GM19468 (cell line): ENCODE data around the gene USP19.

Experiments used
- ATAC-seq: cut with Tn5 transposase; IDR thresholded peaks from one replicate; pipeline ENCODE4 v1.9.1; 2021; ENCODE audit warnings: mild to moderate bottlenecking, moderate library complexity, moderate number of reproducible peaks; ENCODE audit not compliant: unreplicated experiment; ENCODE audit errors: extremely low read depth

USP19 gene

GRCh38 chr3:49104427-49105291 is 16.0 kb downstream of the USP19 start, which contains the start of gene QARS1:
QARS1 (minus strand) TSS chr3:49104757; CDS start chr3:49104733, 24 bp downstream.
- peak; percentile 33 for ATAC-seq

GRCh38 chr3:49104052-49104426 is 16.6 kb downstream of the USP19 start:
- no peak for ATAC-seq

- no peak for ATAC-seq
Measured at GRCh38 chr3:49100046-49100615, 20.5 kb downstream of the USP19 start.

DNA sequence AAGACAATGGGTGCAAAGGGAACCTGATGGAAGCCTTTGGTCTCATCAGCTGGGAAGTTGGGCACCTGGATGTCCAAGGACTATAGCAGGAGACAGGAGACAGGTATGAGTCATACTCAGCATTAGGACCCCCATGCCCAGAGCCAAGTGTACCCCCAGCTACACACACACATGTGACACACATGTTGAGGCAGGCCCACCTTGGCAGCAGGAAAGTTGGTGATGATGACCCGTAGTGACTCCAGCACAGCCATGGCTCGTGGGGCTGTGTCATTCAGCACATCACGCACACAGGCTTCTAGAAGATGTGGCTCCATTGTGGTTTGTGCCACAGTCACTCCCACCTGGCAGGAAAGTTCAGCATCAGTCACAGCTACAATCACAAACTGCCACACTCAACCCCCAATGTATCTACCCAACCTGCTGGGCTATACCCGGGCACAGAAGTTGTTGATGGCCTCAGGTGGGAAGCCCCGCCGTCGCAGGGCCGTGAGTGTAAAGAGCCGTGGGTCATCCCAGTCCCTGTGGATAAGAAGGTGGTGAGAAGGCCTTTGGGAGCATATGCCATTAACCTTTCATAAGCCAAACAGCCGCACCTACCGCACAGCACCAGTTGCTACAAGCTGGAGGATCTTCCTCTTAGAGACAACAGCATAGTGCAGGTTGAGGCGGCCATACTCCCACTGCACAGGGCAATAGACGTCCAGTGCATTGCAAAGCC is 21.6 kb downstream of the USP19 start:
- no peak for ATAC-seq

DNA sequence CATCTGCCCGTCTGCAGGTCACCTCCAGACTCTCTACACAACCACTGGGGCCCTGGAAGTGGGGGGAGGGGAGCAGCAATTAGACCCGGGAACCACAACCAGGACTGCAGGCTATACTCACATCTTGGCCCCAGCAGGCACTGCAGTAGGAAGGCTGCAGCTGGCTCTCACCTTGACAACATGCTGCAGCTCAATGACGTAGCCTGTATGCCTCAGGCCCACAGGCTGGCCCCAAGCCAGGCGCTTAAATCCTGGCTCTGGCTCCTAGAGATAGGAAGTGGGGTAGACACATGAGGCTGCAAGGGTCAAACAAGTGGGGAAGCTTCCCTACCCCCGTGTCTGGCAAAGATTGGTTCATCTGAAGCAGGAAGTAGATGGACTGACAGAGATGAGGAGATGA is 22.2 kb downstream of the USP19 start:
- ATAC-seq: no peak

DNA sequence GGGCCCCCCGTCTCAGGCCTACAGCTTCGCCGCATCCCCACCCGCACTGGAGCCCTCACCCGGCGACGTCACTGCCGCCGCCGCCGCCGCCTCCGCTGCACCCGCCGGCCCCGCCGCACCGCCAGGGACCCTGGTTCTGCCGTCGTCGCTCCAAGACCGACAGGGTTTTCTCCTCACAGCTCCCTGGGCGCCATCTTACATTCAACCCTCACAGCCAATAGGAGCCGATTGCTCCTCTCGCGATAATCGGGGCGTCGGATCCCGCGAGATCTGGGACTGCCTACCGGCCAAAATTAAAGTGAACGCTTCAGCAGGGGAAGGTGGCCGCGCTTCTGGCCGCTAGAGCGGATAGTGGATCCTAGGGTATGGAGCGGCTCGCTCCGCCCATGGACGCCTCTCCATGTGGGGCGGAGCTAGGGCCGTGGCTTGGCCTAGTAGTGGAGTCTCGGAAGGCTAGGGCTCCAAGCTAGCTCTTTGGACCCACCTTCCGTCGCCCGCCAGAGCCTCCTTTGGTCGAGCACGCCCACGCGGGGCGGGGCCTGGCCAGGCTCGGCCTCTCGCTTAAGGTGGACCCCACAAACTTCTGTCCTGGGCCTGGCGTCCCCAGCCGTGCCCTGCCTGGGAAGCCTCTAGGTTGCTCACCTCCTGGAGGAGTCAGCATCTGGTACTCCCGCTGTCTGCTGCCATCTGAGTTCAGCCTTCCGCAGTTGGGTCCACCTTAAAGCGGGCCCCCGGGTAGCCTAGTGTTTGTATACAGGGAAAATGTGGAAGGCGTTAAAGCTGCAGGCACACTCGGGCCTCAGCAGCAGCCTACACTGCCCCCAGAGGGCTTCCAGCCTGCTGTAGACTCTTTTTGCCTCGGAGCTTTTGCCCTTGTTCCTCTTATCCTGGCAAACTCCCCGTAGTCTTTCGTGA is 26.5 kb downstream of the USP19 start, which contains the start of gene QRICH1:
Gene QRICH1, minus strand, starts transcription at position 219 of the 915 bp plus-strand sequence. CDS start 17,054 bp downstream, outside the sequence.
- peak; percentile 66 for ATAC-seq

GRCh38 chr3:49092938-49093852 is 27.4 kb downstream of the USP19 start:
- ATAC-seq: peak; percentile 21

- no peak for ATAC-seq
Measured at GRCh38 chr3:49081429-49081828, 39.2 kb downstream of the USP19 start.

DNA sequence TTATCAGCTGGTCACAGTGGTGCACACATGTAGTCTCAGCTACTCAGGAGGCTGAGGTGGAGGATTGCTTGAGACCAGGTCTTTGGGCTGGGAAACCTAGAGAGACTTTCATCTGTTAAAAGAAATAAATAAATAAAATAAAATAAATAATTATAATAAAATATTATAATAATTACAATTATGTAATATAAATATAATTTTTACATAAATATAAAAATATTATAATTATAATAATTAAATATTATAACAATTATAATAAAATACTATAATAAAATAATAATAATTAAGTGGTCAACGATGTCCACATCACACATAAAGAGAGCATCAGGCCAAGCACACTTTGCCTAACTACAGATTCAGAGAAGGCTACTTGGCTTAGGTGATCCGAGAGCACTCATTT is 41.4 kb downstream of the USP19 start:
- ATAC-seq: no peak

GRCh38 chr3:49076646-49077045 is 44.0 kb downstream of the USP19 start:
- no peak for ATAC-seq

DNA sequence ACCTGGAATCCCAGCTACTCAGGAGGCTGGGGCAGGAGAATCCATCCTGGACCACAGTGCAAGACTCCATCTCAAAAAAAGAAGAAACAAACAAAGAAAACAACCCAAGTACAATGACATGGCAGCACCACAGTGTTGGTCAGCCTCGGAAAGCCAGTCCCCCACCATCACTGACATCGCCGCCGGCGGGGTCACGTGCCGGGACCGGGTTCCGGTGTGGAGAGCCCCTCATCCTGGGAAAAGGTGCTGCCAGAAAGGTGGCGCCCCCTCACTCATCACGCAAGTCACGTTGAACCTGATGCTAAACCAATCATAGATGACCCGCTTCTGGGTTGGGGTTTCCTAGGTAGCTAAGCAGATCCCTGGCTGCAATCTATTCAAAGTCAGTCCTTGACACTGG is 44.5 kb downstream of the USP19 start:
- no peak for ATAC-seq
